Smooth muscle cell (in vitro differentiated cells): ENCODE results near the gene SLC2A8. TPM values are rescaled to one million over a fixed set of nuclear protein-coding genes. Genes with fewer than 3 reads are reported as not detected.

Source experiments
- DNase-seq: peaks from one replicate; lab custom pipeline; 2025; ENCODE audit not compliant: unreplicated experiment; lab: John Stamatoyannopoulos, UW
- H2AFZ ChIP-seq: fragments of 200-600 bp; sonication (generic); 2 replicates; pipeline ENCODE4 v1.6.0; 2016; ENCODE audit warnings: antibody characterized with exemption, low read depth, mild to moderate bottlenecking
- H3F3A ChIP-seq: fragments of 200-600 bp; sonication (generic); 2 replicates; pipeline ENCODE4 v1.6.0; 2017; ENCODE audit warnings: antibody characterized with exemption, low read depth
- H3K27ac ChIP-seq: fragments of 200-600 bp; sonication (generic); 2 replicates; pipeline ENCODE4 v1.5.1; 2016; ENCODE audit warnings: low read depth, mild to moderate bottlenecking
- H3K27me3 ChIP-seq: fragments of 200-600 bp; sonication (generic); 2 replicates; pipeline ENCODE4 v1.6.1; 2016; ENCODE audit warnings: low read depth, mild to moderate bottlenecking
- H3K36me3 ChIP-seq: fragments of 200-600 bp; sonication (generic); 2 replicates; pipeline ENCODE4 v1.5.1; 2016; ENCODE audit warnings: low read depth
- H3K4me1 ChIP-seq: fragments of 200-600 bp; sonication (generic); 2 replicates; pipeline ENCODE4 v1.5.1; 2016; ENCODE audit warnings: low read depth
- H3K4me2 ChIP-seq: fragments of 200-600 bp; sonication (generic); 2 replicates; pipeline ENCODE4 v1.6.0; 2016; ENCODE audit warnings: mild to moderate bottlenecking
- H3K4me3 ChIP-seq: fragments of 200-600 bp; sonication (generic); 2 replicates; pipeline ENCODE4 v1.5.1; 2016; ENCODE audit warnings: mild to moderate bottlenecking
- H3K79me2 ChIP-seq: fragments of 200-600 bp; sonication (generic); 2 replicates; pipeline ENCODE4 v1.6.0; 2016; ENCODE audit warnings: low read depth, mild to moderate bottlenecking
- H3K9ac ChIP-seq: fragments of 200-600 bp; sonication (generic); 2 replicates; pipeline ENCODE4 v1.6.0; 2016; ENCODE audit warnings: low read depth
- H3K9me3 ChIP-seq: fragments of 200-600 bp; sonication (generic); replicated peaks from 2 replicates; pipeline ENCODE4 v1.5.1; 2016; ENCODE audit warnings: low read depth
- H4K20me1 ChIP-seq: fragments of 200-600 bp; sonication (generic); 2 replicates; pipeline ENCODE4 v1.6.0; 2016; ENCODE audit warnings: low read depth
- WGBS: methylation state at CpG from one replicate; pipeline ENCODE4 v1.1.7; 2016; ENCODE audit warnings: low lambda C conversion rate; 5-methylcytosine and 5-hydroxymethylcytosine counted together
- polyA plus RNA-seq: library from polyadenylated mRNA; unstranded; fragments of >200 nt; fragmentation: Nextera tagmentation; extraction: Ambion mirVana; gene quantifications from 2 replicates; pipeline ENCODE4 v1.2.1, GENCODE V29; 2016
- total RNA-seq: library from RNA; depleted of rRNA; stranded (reverse); fragments of >200 nt; gene quantifications from 2 replicates; pipeline ENCODE4 v1.2.3, GENCODE V29; 2014
- TF ChIP-seq, protein P1 (sequence below): fragments of 200-600 bp; sonication (generic); IDR thresholded peaks from 2 replicates; pipeline ENCODE4 v1.5.1; 2017; ENCODE audit warnings: borderline replicate concordance, mild to moderate bottlenecking, antibody characterized with exemption; ENCODE audit not compliant: insufficient read depth, poor library complexity, severe bottlenecking

The SLC2A8 gene
- total and polyA plus RNA-seq, 2 experiments from 2014 or later, result 16.9 to 27.7 TPM

DNA sequence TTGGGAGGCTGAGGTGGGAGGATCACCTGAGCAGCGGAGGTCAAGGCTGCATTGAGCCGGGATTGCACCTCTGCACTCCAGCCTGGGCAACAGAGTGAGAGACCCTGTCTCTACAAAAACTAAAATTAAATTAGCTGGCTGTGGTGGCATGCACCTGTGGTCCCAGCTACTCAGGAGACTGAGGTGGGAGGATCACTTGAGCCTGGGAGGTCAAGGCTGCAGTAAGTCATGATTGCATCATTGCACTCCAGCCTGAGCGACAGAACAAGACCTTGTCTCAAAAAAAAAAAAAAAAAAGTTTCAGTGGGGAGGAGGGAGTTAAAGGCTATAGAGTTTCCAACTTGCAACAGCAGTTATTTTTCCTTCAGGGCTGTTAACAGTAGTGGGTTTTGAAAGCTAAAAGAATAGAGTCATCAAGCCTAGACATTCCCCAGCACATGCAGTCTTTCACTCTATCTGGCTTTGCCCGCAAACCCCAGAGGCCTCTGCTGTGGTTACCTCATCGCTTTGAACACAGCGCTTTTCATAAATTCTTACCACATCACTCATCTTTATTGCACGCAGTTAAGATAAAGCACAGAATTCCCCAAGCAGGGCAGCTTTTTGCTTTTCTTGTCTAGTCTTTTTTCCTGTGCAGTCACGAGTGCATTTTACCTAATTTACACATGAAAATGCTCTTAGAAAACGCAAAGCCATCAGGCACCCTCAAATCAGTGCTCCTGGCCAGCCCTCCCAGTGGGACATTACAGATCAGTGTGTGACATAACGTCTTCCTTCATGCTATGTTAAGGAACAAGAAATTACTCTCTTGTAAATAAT lies 8.7 kb upstream of the SLC2A8 start:
- no peak overlapping the region for H3K4me3 ChIP-seq
- H3F3A ChIP-seq, result peaks cover 24% of the 10 kb centered on the region
- no peak overlapping the region for H2AFZ ChIP-seq
- H3K27ac ChIP-seq, result peak overlapping the region; percentile 98
- TF ChIP-seq, protein P1, sequence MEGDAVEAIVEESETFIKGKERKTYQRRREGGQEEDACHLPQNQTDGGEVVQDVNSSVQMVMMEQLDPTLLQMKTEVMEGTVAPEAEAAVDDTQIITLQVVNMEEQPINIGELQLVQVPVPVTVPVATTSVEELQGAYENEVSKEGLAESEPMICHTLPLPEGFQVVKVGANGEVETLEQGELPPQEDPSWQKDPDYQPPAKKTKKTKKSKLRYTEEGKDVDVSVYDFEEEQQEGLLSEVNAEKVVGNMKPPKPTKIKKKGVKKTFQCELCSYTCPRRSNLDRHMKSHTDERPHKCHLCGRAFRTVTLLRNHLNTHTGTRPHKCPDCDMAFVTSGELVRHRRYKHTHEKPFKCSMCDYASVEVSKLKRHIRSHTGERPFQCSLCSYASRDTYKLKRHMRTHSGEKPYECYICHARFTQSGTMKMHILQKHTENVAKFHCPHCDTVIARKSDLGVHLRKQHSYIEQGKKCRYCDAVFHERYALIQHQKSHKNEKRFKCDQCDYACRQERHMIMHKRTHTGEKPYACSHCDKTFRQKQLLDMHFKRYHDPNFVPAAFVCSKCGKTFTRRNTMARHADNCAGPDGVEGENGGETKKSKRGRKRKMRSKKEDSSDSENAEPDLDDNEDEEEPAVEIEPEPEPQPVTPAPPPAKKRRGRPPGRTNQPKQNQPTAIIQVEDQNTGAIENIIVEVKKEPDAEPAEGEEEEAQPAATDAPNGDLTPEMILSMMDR, result no peak
- no peaks in the 10 kb centered on the region for H3K27me3 ChIP-seq
- peaks cover 11% of the 10 kb centered on the region for H3K4me1 ChIP-seq
- no peaks in the 10 kb centered on the region for H3K36me3 ChIP-seq
- no peaks in the 10 kb centered on the region for H3K9me3 ChIP-seq
- no peaks in the 10 kb centered on the region for H3K79me2 ChIP-seq
- 19% methylated on average over 10 of the region's 10 CpGs for WGBS
- H4K20me1 ChIP-seq, result no peaks in the 10 kb centered on the region
- H3K4me2 ChIP-seq, result peak overlapping the region; percentile 83
- peak overlapping the region; percentile 90 for H3K9ac ChIP-seq
- peak; percentile 18 for DNase-seq

DNA sequence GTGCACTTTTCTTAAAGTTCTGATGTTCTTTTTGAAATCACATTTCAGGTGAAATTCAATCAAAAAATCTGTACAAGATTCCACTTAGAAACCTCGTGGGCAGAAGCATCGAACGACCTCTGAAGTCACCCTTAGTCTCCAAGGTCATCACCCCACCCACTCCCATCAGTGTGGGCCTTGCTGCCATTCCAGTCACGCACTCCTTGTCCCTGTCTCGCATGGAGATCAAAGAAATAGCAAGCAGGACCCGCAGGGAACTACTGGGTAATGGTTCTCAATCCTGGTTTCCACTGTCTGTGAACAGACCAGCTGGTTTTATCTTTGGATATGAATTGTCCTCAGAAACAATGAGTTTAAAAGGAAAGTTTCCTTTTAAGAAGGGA lies 8.1 kb upstream of the SLC2A8 start:
- Histone ChIP-seq H3K4me1 (peaks cover 11% of the 10 kb centered on the region), H3K27ac (peak overlapping the region; percentile 98), H3K36me3 (no peaks in the 10 kb centered on the region), H3K79me2 (no peaks in the 10 kb centered on the region), H3F3A (peaks cover 24% of the 10 kb centered on the region), H3K9ac (peak overlapping the region; percentile 90), H3K9me3 (no peaks in the 10 kb centered on the region), H4K20me1 (no peaks in the 10 kb centered on the region), H2AFZ (no peak overlapping the region), H3K27me3 (no peaks in the 10 kb centered on the region), H3K4me2 (peak overlapping the region; percentile 83), H3K4me3 (no peak overlapping the region)
- 2% methylated on average over 6 of the region's 6 CpGs for WGBS
- no peak for DNase-seq
- TF ChIP-seq, protein P1, result no peak

DNA sequence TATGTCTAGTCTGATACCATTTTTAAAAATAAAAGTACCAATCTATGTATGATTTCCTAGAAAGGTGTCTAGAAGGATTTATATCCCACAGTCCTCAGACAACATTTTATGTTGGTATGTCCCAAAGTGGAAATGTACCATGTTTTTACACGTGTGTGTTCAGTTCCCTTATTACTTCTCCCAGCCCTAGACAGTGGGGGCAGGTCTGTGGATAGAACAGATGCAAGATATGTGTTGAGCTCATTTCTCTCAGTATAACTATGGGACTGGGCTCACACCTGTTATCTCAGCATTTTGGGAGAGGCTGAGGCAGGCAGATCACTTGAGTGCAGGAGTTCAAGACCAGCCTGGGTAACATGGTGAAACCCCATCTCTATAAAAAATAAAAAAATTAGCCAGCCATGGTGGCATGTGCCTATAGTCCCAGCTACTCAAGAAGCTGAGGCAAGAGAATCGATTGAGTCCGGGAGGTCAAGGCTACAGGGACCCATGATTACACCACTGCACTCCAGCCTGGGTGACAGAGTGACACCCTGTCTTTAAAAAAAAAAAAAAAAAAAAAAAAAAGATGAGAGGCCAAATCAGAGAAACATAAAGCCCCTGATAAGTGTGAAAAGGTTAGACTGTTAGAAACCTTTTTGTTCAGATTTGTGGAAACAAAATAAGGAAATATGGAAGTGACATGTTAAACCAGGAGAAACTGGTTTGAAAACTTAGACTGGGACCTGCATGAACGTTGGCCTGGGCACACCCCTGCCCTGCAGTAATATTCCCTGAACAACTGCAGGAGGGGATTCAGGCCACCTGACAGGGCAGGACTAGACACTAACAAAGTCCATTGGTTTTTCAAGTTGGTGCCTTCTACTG lies 7.4 kb upstream of the SLC2A8 start:
- 73% methylated on average over 4 of the region's 4 CpGs for WGBS
- DNase-seq, result no peak
- Histone ChIP-seq H3K36me3 (no peaks in the 10 kb centered on the region), H3K4me3 (no peak overlapping the region), H3F3A (peaks cover 27% of the 10 kb centered on the region), H3K79me2 (no peaks in the 10 kb centered on the region), H3K27ac (peak overlapping the region; percentile 98), H3K9ac (peak overlapping the region; percentile 90), H4K20me1 (no peaks in the 10 kb centered on the region), H3K27me3 (no peaks in the 10 kb centered on the region), H3K9me3 (no peaks in the 10 kb centered on the region), H3K4me2 (peak overlapping the region; percentile 83), H3K4me1 (peaks cover 11% of the 10 kb centered on the region), H2AFZ (no peak overlapping the region)
- TF ChIP-seq, protein P1, result no peak
